ENCODE results near the gene KCNJ6. TPM values are rescaled to one million over a fixed set of nuclear protein-coding genes. Genes with fewer than 3 reads are reported as not detected.

Gene KCNJ6
- total RNA-seq, 2 donors from 2014 or later = not detected

DNA sequence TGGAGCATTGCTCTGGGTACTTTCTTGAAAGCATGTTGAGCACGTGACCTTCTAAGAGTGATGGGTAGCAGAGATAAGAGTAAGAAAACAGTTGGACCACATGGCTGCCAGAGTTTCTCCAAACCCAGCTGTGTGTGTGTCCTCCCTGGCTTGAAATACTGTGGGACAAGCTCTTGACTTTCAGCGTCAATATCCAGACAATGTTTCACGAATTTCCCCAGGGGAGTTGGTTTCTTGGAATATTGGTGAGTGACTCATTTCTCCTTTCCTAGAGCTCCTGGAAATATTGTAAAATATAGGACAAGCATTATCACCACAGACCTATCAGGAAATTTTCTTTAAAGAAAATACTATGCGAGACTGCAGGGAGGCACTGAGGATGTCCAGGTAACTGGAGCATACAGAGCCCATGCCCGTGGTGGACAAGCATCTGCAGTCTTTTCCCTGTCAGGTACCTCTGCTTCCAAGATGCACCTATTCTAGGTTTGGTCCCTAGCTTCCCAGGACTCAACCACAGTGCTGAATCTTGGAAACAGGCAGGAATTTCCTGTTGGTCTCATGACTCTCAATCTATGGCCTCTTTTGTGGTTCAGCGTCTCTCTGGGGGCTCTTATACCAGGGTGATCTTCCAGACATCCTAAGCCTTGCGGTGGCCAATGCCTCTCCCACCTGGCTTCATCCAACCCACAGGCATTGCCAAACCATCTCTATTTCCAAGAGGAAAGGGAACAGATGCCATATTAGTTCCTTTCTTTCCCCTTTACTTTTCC, 67.4 kb downstream of the KCNJ6 start:
- Mint-ChIP-seq H3K9me3 (peaks cover 0 to 6% of the 10 kb centered on the region in 2 donors), H3K4me1 (ENCODE audit: low read depth) (no peaks in the 10 kb centered on the region), H3K4me3 (no peak overlapping the region), H3K27ac (no peak overlapping the region), H3K27me3 (ENCODE audit: low read depth) (peaks cover 6% of the 10 kb centered on the region), H3K36me3 (ENCODE audit: insufficient read depth in 2 of 2) (peaks cover 0 to 5% of the 10 kb centered on the region in 2 donors)
- ATAC-seq (replicated peaks in 1 of 2) (no peak), DNase-seq (no peak)

DNA sequence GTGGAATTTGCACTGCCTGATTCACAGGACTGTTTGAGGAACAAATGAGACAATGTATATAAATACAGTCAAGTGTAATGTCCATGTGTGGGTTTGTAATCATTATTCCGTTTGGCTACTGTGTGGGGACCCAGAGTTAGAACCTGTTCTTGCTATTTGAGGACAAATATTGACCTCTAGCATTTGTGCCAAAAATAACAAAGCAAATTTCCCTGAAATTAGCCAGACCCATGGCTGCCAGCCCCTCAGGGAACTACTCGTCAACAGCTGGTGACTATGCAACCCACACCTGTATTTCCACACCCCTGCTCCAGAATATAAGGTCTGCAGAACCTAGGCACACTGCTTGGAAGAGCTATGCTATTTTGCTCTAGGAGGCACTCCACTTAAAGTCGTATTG, 70.7 kb downstream of the KCNJ6 start:
- no peak for ATAC-seq (replicated peaks in 1 of 2)
- Mint-ChIP-seq H3K27me3 (ENCODE audit: low read depth) (peaks cover 6% of the 10 kb centered on the region), H3K9me3 (peaks cover 0 to 3% of the 10 kb centered on the region in 2 donors), H3K4me3 (no peak overlapping the region), H3K36me3 (ENCODE audit: insufficient read depth in 2 of 2) (no peaks in the 10 kb centered on the region), H3K4me1 (ENCODE audit: low read depth) (no peaks in the 10 kb centered on the region), H3K27ac (no peak overlapping the region)
- DNase-seq = no peak

DNA sequence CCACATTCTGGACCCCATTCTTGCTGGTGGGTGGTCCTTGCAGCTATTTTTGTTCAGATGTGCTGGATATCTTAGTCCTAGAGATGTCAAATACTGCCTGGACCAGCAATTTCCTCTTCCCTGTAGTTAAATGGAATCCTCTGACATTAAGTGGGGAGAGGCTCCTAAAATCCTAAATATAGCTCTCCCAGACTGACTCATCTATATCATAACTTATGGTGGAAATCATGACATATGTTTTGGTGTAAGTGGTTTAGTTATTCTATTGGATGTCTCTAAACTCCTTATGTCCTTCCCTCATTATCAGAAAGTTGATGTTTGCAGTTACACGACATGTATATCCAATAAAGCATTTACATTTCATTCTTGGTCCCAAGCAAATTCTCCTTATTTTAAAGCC, 73.1 kb downstream of the KCNJ6 start:
- Mint-ChIP-seq H3K4me1 (ENCODE audit: low read depth) (no peaks in the 10 kb centered on the region), H3K27ac (no peak overlapping the region)

DNA sequence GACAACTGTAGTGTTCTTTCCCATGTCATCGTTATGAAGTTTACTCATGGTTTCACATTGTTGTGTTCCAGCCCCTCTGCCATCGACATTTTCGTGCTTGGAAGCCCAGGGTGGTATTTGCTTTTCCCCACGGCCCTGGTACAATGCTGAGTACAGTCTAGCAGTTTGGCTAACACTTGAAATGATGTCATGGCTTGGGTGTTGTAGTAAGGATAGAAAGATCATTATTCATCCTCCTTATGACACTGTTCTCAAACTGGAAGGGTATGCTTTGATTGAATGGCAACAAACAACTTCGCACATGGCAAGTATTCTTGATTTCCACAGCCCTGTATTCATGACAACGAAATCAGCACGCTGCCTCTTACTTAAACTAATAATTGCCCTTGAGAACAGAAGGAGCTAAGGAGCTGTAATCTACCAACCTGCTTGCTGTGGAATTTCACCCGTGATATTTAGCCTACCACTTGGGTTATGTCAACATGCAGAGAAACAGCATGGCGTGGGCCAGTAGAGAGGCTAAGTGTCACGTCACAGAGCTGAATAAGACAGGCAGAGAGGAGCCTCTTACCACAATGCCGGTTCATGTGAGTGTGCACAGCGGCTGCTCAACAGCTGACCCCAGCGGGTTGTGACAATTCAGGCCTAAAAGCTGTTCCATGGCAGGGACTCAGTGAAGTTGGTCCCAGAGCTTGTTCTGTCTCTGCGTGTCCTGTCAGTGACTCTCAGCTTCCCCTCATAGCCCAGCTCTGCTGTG, 73.9 kb downstream of the KCNJ6 start:
- no peak for ATAC-seq (replicated peaks in 1 of 2)
- Mint-ChIP-seq H3K4me1 (ENCODE audit: low read depth) (no peaks in the 10 kb centered on the region), H3K4me3 (no peak overlapping the region), H3K9me3 (peaks cover 0 to 3% of the 10 kb centered on the region in 2 donors), H3K36me3 (ENCODE audit: insufficient read depth in 2 of 2) (no peaks in the 10 kb centered on the region), H3K27ac (no peak overlapping the region), H3K27me3 (ENCODE audit: low read depth) (no peaks in the 10 kb centered on the region)
- DNase-seq = no peak

More for the DNA sequence above, 73.1 kb downstream of the KCNJ6 start:
- Mint-ChIP-seq H3K4me3 (no peak overlapping the region), H3K27me3 (ENCODE audit: low read depth) (no peaks in the 10 kb centered on the region), H3K9me3 (peaks cover 0 to 3% of the 10 kb centered on the region in 2 donors), H3K36me3 (ENCODE audit: insufficient read depth in 2 of 2) (no peaks in the 10 kb centered on the region)
- ATAC-seq (replicated peaks in 1 of 2) = no peak
- DNase-seq = no peak

DNA sequence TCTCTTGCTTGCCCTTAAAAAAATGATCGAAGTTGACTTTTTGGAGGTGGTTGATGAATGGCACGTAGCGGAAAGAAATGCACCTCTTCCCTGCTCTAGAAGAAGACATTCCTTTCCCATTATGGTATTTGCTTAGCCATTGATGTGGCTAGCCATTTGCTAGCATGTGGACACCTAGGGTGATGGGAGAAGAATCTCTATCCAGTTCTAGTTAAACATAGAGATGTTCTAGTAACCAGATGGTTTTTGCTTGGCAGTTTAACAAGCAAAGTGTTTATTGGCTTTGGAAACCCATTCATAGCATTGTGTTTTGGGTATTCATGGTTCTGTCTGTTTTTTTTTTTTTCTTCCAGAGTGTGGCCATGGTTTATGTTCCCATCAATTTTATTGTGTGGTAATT, 78.9 kb downstream of the KCNJ6 start:
- H3K27me3 Mint-ChIP-seq (ENCODE audit: low read depth) = peaks cover 15% of the 10 kb centered on the region

DNA sequence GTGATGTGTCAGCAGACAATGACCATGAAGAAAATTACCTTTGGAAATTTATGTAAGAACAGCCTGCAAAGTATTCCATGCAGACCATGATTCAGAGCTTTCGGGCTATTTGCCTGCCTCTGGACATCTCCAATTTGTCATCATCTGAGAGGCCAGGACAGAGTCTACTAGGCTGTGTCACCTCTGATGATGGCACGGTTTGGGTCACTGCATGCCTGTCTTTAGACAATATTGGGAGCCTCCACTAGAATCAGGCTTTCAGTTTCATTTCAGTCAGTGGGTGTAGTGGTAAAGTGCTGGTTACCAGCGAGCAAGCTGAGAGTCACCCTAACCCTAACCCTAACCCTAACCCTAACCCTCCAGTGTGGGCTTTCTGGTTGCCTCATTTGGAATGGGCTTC, 80.8 kb downstream of the KCNJ6 start:
- Mint-ChIP-seq H3K27ac (no peak overlapping the region), H3K4me1 (ENCODE audit: low read depth) (no peaks in the 10 kb centered on the region), H3K36me3 (ENCODE audit: insufficient read depth in 2 of 2) (no peaks in the 10 kb centered on the region), H3K4me3 (no peak overlapping the region), H3K27me3 (ENCODE audit: low read depth) (peaks cover 17% of the 10 kb centered on the region), H3K9me3 (peaks cover 2% of the 10 kb centered on the region in 2 donors)
- ATAC-seq (replicated peaks in 1 of 2) = no peak
- DNase-seq = no peak

More for the DNA sequence above, 78.9 kb downstream of the KCNJ6 start:
- Mint-ChIP-seq H3K27ac (no peak overlapping the region), H3K4me3 (no peak overlapping the region), H3K9me3 (peaks cover 2% of the 10 kb centered on the region in 2 donors), H3K4me1 (ENCODE audit: low read depth) (no peaks in the 10 kb centered on the region), H3K36me3 (ENCODE audit: insufficient read depth in 2 of 2) (no peaks in the 10 kb centered on the region)
- no peak for DNase-seq
- no peak for ATAC-seq (replicated peaks in 1 of 2)

DNA sequence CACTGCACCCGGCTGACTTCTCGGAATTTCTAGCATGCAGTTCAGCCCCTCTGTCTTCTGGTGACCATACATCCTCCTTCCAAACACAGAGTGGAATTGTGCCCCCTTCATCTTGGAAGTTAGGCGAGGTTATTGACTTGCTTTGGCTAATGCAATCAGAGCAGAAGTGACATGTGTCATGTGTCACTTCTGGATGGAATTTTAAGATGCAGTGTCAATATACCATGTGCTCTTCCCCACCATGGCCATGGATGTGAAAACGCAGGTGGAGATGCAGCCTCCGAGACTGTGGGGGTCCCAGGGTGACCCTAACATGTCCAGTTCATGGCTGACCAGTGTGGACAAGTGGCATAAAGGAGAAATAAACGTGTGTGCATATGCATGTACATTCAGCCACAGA, 83.0 kb downstream of the KCNJ6 start:
- Mint-ChIP-seq H3K4me1 (ENCODE audit: low read depth) (no peaks in the 10 kb centered on the region), H3K27ac (no peak overlapping the region), H3K9me3 (peaks cover 2% of the 10 kb centered on the region in 2 donors), H3K36me3 (ENCODE audit: insufficient read depth in 2 of 2) (no peaks in the 10 kb centered on the region), H3K27me3 (ENCODE audit: low read depth) (peaks cover 26% of the 10 kb centered on the region), H3K4me3 (no peak overlapping the region)
- no peak for DNase-seq
- ATAC-seq (replicated peaks in 1 of 2) = no peak

DNA sequence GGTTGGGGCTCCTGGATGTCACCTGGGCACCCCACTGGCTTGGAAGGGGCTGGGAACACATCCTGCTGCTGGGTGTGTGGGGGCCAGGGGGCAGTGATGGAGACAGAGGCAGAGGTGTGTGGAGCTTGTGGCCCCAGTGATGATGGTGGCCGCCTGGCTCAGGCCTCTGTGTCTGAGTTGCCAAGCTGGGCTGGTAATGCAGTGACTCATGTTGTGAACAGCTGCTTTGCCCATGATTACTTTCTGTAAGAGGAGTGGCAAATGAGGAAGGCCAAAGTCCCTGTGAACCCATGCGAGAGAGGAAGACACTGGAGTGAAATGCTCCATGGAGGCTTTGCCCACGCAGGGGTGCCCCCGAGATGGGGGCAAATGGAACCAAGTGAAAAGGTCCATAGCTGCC, 86.8 kb downstream of the KCNJ6 start:
- ATAC-seq (replicated peaks in 1 of 2) (no peak), DNase-seq (no peak)
- Mint-ChIP-seq H3K27ac (no peak overlapping the region), H3K9me3 (no peaks in the 10 kb centered on the region), H3K36me3 (ENCODE audit: insufficient read depth in 2 of 2) (no peaks in the 10 kb centered on the region), H3K4me3 (no peak overlapping the region), H3K4me1 (ENCODE audit: low read depth) (no peaks in the 10 kb centered on the region), H3K27me3 (ENCODE audit: low read depth) (peaks cover 20% of the 10 kb centered on the region)

DNA sequence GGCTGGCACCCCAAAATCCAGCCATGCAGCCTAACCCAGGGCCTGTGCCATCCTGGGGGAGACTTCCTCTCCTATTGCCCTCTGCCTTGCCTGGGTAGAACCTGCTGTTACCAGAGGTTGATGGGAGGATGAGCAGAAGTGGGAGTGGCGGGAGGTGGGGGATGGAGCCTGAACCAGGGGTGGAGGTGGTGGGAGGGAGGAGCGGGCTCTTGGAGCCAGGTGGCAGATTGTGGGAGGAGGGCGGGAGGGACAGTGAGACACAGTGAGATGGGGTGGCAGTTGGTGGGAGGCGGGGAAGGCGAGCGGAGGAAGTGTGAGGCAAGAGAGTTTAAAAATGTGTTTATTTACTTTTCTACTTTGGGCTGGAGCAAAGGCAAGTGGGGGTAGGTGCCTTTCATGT, 87.3 kb downstream of the KCNJ6 start:
- Mint-ChIP-seq H3K36me3 (ENCODE audit: insufficient read depth in 2 of 2) (no peaks in the 10 kb centered on the region), H3K4me3 (no peak overlapping the region), H3K9me3 (no peaks in the 10 kb centered on the region), H3K27me3 (ENCODE audit: low read depth) (peaks cover 15% of the 10 kb centered on the region), H3K4me1 (ENCODE audit: low read depth) (no peaks in the 10 kb centered on the region), H3K27ac (no peak overlapping the region)
- DNase-seq (no peak), ATAC-seq (replicated peaks in 1 of 2) (no peak)

DNA sequence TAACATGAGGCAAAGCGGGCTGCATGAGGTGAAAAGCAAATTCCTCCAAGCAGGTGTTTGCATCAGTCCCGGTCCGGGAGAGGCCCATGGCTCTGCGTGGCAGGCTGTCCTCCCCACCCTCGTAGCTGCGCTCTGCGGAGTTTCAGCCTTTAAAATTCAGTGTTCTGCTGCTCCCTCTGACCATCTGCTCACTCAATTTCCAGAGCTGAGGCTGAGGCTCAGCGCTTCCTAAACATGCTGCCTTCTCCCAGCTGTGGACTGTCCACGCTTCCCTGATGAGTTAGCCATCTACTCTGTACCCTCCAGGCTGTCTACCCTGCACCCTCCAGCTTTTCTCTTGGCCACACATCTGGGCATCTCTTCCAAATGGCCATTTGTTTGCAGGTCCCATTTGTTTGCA, 87.7 kb downstream of the KCNJ6 start:
- Mint-ChIP-seq H3K27me3 (ENCODE audit: low read depth) (peaks cover 12% of the 10 kb centered on the region), H3K9me3 (peaks cover 0 to under 1% of the 10 kb centered on the region in 2 donors), H3K36me3 (ENCODE audit: insufficient read depth in 2 of 2) (peaks cover 0 to under 1% of the 10 kb centered on the region in 2 donors), H3K27ac (no peak overlapping the region), H3K4me1 (ENCODE audit: low read depth) (no peaks in the 10 kb centered on the region), H3K4me3 (no peak overlapping the region)
- no peak for ATAC-seq (replicated peaks in 1 of 2)
- no peak for DNase-seq

DNA sequence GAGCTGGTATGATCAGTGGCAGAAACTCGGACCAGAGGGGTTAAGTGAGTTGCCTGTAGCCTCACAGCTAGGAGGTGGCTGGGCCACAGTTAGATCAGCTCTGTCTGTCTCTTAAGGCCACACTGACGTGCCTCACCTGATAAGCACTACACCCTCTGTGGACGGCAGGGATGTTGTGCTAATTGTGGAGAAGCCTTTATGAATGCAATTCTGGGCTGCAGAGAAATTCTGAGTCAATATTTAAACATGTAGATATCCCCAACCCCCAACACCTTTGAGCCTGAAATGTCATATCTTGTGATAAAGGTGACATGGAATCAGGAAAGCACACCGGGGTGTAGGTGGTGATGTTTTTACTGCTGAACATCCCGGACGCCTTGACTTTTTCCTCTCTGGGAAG, 88.3 kb downstream of the KCNJ6 start:
- Mint-ChIP-seq H3K27me3 (ENCODE audit: low read depth) (peaks cover 12% of the 10 kb centered on the region), H3K4me3 (no peak overlapping the region)

DNA sequence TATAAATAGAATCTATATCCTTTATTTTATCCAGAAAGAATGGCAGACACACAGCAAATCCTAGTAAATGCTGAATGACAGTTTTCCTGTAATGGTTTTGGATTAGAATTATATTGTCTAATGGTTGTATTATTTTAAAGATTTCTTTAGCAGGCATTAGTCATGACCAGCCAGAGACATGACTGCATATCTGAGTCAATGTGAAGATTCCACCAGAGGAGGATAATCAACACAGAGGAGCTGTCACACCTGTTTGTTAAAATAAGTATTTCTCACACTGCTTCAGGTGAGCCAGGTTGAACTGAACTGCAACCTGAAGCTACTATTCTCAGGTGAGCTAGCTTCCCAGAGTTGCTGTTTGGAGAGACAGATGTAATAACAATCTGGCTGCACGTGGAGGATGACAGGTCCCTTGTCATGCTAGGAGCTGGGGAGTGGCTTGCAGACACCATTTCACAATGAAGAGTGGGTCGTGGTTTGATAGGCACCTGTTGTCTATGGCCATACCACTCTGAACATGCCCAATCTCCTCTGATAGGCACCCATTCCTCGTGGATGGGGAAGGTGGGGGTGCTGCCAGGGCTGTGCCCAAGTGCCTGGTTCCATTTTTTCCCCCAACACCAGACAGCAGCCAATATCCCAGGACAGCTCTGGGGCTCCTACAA, 94.3 kb downstream of the KCNJ6 start:
- no peak overlapping the region for H3K27ac Mint-ChIP-seq
- no peak for ATAC-seq (replicated peaks in 1 of 2)
- H3K9me3 Mint-ChIP-seq = peaks cover 0 to 2% of the 10 kb centered on the region in 2 donors
- H3K36me3 Mint-ChIP-seq (ENCODE audit: insufficient read depth in 2 of 2) = peaks cover 0 to 2% of the 10 kb centered on the region in 2 donors
- H3K4me1 Mint-ChIP-seq (ENCODE audit: low read depth) = no peaks in the 10 kb centered on the region
- no peak for DNase-seq
- H3K27me3 Mint-ChIP-seq (ENCODE audit: low read depth) = peaks cover 8% of the 10 kb centered on the region
- H3K4me3 Mint-ChIP-seq = no peak overlapping the region

More for the DNA sequence above, 88.3 kb downstream of the KCNJ6 start:
- DNase-seq (no peak), ATAC-seq (replicated peaks in 1 of 2) (no peak)
- Mint-ChIP-seq H3K9me3 (peaks cover 0 to 2% of the 10 kb centered on the region in 2 donors), H3K36me3 (ENCODE audit: insufficient read depth in 2 of 2) (peaks cover 0 to 2% of the 10 kb centered on the region in 2 donors), H3K4me1 (ENCODE audit: low read depth) (no peaks in the 10 kb centered on the region), H3K27ac (no peak overlapping the region)

DNA sequence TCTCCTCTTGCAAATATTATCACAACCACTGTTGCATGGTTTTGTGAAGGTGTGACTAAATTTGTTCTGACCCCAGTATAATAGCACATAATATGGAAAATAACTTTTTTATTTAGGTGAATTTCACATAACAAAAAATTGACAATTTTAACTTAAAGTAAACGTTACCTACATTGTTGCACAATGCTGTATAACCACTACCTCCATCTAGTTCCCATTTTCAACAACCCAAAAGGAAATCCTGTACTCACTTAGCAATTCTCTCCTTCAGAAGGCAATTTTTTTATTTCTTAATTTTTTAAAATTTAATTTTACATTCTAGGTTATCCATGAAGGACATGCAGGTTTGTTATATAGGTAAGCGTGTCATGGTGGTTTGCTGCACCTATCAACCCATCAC, 95.2 kb downstream of the KCNJ6 start:
- peaks cover 0 to 2% of the 10 kb centered on the region in 2 donors for H3K9me3 Mint-ChIP-seq
- ATAC-seq (replicated peaks in 1 of 2) (no peak), DNase-seq (no peak)
- H3K4me3 Mint-ChIP-seq = no peak overlapping the region
- peaks cover 0 to 2% of the 10 kb centered on the region in 2 donors for H3K36me3 Mint-ChIP-seq (ENCODE audit: insufficient read depth in 2 of 2)
- H3K27me3 Mint-ChIP-seq (ENCODE audit: low read depth) = peaks cover 8% of the 10 kb centered on the region
- H3K27ac Mint-ChIP-seq = no peak overlapping the region
- H3K4me1 Mint-ChIP-seq (ENCODE audit: low read depth) = no peaks in the 10 kb centered on the region

All from activated T-cell treated with anti-CD3 and anti-CD28 coated beads, Interleukin-2, amount 50 U/mL, for 72 hours (primary cell).